AG04450 (cell line): Measurements from ENCODE around the gene CORO7. TPM values are rescaled to one million over a fixed set of nuclear protein-coding genes. Genes with fewer than 3 reads are reported as not detected.
"Not testable (repeated sequence)": the region's sequence is repeated elsewhere in the genome, so short reads cannot be mapped to it uniquely, and the experiment has no call there.

Experiments
- CTCF ChIA-PET: fragments of 300-600, 350-600 bp; formaldehyde crosslinking; extraction: SDS; loops from one replicate; lab custom pipeline; 2022; ENCODE audit warnings: antibody characterized with exemption, inconsistent platforms; lab: Charles Lee
- POLR2A ChIA-PET: fragments of 350-600 bp; formaldehyde crosslinking; extraction: SDS; loops from one replicate; lab custom pipeline; 2021; ENCODE audit warnings: antibody characterized with exemption, inconsistent platforms; lab: Yijun Ruan, JAX
- DNase-seq: peaks from one replicate; pipeline ENCODE4 v3.0.0-alpha.2; 2011; ENCODE audit warnings: low read depth, low spot score
- H3K27ac ChIP-seq: one replicate; pipeline ENCODE4 v1.5.1; 2012; ENCODE audit warnings: low read depth, low read length, control low read depth
- H3K27me3 ChIP-seq: one replicate; pipeline ENCODE4 v1.6.0; 2012; ENCODE audit warnings: low read length; ENCODE audit not compliant: control insufficient read depth, insufficient read depth
- H3K4me3 ChIP-seq: 2 replicates; pipeline ENCODE4 v1.5.1; 2011; ENCODE audit warnings: mild to moderate bottlenecking, low read depth, low read length, control low read depth
- H3K9me3 ChIP-seq: 2 replicates; pipeline ENCODE4 v1.5.1; 2012; ENCODE audit warnings: low read length; ENCODE audit not compliant: control insufficient read depth, insufficient read depth
- polyA plus RNA-seq: library from polyadenylated mRNA; depleted of rRNA; stranded (reverse); fragments of >200 nt; gene quantifications from 2 replicates; pipeline ENCODE4 v1.2.3, GENCODE V29; 2011
- TF ChIP-seq, protein P1 (sequence below): IDR thresholded peaks from 2 replicates; pipeline ENCODE4 v1.5.1; 2011; ENCODE audit warnings: low read depth, low read length, control low read depth, inconsistent platforms

CORO7 gene
- polyA plus RNA-seq, 1 experiment = 7.0 TPM

DNA sequence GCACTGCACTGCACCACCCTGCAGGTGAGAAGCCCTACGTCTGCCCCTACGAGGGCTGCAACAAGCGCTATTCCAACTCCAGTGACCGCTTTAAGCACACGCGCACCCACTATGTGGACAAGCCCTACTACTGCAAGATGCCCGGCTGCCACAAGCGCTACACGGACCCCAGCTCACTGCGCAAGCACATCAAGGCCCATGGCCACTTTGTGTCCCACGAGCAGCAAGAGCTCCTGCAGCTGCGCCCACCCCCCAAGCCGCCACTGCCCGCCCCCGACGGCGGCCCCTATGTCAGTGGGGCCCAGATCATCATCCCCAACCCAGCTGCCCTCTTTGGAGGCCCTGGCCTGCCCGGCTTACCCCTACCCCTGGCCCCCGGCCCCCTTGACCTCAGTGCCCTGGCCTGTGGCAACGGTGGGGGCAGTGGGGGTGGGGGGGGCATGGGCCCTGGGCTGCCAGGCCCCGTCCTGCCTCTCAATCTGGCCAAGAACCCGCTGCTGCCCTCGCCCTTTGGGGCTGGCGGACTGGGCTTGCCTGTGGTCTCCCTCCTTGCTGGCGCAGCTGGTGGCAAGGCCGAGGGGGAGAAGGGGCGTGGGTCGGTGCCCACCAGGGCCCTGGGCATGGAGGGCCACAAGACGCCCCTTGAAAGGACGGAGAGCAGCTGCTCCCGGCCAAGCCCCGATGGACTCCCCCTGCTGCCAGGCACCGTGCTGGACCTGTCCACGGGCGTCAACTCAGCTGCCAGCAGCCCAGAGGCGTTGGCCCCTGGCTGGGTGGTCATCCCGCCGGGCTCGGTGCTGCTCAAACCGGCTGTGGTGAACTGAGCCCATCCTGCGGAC lies 79.5 kb downstream of the CORO7 start:
- peak overlapping the region; percentile 11 for H3K27ac ChIP-seq
- no peak overlapping the region for H3K4me3 ChIP-seq
- no peaks in the 10 kb centered on the region for H3K27me3 ChIP-seq
- ChIA-PET CTCF (interaction anchor here (1.7 kb wide), 1 partner anchor 66 kb away, joined by 5 read pairs; no protein-coding TSS in a partner anchor), POLR2A (interaction anchor here (0.6 to 1.4 kb wide), 3 partner anchors 12 to 380 kb away, joined by 3 to 7 read pairs (median 5); partner anchors contain the start of gene TFAP4)
- TF ChIP-seq, protein P1, sequence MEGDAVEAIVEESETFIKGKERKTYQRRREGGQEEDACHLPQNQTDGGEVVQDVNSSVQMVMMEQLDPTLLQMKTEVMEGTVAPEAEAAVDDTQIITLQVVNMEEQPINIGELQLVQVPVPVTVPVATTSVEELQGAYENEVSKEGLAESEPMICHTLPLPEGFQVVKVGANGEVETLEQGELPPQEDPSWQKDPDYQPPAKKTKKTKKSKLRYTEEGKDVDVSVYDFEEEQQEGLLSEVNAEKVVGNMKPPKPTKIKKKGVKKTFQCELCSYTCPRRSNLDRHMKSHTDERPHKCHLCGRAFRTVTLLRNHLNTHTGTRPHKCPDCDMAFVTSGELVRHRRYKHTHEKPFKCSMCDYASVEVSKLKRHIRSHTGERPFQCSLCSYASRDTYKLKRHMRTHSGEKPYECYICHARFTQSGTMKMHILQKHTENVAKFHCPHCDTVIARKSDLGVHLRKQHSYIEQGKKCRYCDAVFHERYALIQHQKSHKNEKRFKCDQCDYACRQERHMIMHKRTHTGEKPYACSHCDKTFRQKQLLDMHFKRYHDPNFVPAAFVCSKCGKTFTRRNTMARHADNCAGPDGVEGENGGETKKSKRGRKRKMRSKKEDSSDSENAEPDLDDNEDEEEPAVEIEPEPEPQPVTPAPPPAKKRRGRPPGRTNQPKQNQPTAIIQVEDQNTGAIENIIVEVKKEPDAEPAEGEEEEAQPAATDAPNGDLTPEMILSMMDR = no peak
- no peaks in the 10 kb centered on the region; the same call in 1 of the 2 replicates for H3K9me3 ChIP-seq
- DNase-seq = no peak

DNA sequence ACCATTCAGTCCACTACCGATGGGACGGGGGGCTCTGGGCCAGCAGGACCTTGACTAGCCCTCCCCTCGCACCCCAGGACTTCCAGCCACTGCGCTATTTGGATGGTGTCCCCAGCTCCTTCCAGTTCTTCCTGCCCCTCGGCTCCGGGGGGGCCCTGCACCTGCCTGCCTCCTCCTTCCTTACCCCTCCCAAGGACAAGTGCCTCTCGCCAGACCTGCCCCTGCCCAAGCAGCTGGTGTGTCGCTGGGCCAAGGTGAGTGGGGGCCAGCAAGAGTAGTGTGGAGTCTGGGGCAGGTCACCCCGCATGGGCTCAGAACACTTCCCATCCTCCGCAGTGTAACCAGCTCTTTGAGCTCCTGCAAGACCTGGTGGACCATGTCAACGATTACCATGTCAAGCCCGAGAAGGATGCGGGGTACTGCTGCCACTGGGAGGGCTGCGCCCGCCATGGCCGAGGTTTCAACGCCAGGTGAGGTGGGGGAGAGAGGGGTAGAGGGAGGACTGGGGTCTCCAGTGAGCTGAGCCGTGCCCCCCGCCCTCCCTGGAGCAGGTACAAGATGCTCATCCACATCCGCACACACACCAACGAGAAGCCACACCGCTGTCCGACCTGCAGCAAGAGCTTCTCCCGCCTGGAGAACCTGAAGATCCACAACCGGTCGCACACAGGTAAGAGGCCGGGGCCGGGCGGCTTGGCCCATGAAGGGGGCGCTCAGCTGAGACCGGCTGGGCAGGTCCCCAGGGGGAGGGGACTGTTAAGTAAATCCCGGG lies 81.5 kb downstream of the CORO7 start:
- POLR2A ChIA-PET = no interaction called here
- H3K4me3 ChIP-seq = no peak overlapping the region
- no peak for DNase-seq
- CTCF ChIA-PET = interaction anchor here (0.9 to 2.1 kb wide), 4 partner anchors 46 to 135 kb away, joined by 3 to 6 read pairs (median 5); no protein-coding TSS in a partner anchor
- TF ChIP-seq, protein P1 = no peak
- H3K9me3 ChIP-seq = no peaks in the 10 kb centered on the region; the same call in 1 of the 2 replicates
- no peaks in the 10 kb centered on the region for H3K27me3 ChIP-seq
- no peak overlapping the region for H3K27ac ChIP-seq

DNA sequence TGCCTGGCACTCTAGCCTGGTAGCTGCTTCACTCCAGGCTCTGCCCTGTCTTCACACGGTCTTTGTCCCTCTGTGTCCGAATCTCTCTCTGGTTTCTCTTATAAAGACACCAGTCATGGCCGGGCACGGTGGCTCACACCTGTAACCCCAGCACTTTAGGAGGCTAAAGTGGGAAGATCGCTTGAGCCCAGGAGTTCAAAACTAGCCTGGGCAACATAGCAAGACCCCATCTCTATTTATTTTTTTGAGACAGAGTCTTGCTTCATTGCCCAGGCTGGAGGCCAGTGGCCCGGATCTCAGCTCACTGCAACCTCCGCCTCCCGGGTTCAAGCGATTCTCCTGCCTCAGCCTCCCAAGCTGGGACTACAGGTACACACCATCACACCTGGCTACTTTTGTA lies 82.7 kb downstream of the CORO7 start:
- H3K27ac ChIP-seq, H3K27me3 ChIP-seq, DNase-seq, H3K4me3 ChIP-seq, POLR2A ChIA-PET, H3K9me3 ChIP-seq: not testable (repeated sequence)
- CTCF ChIA-PET = interaction anchor here (2.1 kb wide), 1 partner anchor 134 kb away, joined by 6 read pairs; no protein-coding TSS in a partner anchor

DNA sequence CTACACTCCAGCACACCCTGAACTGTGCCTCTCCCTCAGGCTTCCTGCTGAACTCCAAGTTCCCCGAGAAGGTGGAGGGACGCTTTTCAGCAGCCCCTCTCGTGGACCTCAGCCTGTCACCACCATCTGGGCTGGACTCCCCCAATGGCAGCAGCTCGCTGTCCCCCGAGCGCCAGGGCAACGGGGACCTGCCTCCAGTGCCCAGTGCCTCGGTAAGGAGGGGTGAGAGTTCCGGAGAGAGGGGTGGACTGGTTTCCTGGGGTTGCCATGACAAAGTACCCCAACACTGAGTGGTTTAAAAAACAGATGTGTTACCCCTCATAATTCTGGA lies 83.1 kb downstream of the CORO7 start:
- Histone ChIP-seq H3K4me3 (no peak overlapping the region), H3K27me3 (no peaks in the 10 kb centered on the region), H3K27ac (no peak overlapping the region), H3K9me3 (no peaks in the 10 kb centered on the region; the same call in 1 of the 2 replicates)
- TF ChIP-seq, protein P1 = no peak
- ChIA-PET POLR2A (no interaction called here), CTCF (interaction anchor here (2.5 to 2.6 kb wide), 2 partner anchors 24 to 133 kb away, joined by 8 to 15 read pairs; no protein-coding TSS in a partner anchor)
- no peak for DNase-seq

DNA sequence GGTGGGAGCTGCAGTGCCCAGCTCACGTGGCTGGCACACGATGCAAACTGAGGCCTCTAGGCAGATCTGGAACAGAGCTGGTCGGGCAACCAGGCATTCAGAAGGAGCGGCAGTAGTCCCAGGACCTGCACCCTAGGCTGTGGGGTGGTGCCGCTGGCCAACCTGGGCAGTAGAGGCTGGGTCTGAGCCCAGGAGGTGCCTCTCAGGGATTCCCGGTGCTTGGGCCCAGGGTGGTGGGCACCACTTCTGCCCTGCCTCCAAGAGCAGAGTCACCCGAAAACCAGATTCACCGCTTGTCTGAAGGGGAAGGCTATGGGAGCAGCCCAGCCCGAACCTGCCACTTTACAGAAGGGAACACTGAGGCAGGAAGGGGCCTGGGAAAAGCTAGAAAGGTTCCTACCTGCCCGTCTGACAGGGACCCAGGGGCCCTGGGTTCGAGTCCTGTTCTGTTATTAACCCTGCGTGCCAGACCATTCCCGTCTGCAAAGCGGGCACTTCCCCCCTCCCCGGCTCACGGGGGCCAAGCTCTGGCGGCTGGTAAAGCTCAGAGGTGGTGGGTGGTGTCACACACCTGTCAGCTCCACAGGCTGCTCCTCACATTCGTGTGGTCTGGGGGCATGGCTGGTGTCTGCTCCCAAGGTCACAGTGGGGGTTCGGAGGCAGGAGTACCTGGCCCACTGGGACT lies 83.6 kb downstream of the CORO7 start:
- H3K27ac ChIP-seq = no peak overlapping the region
- POLR2A ChIA-PET = no interaction called here
- no peak for DNase-seq
- H3K4me3 ChIP-seq = no peak overlapping the region
- TF ChIP-seq, protein P1 = no peak
- no peaks in the 10 kb centered on the region for H3K27me3 ChIP-seq
- H3K9me3 ChIP-seq = no peaks in the 10 kb centered on the region; the same call in 1 of the 2 replicates
- CTCF ChIA-PET = interaction anchor here (0.7 to 2.6 kb wide), 5 partner anchors 24 to 132 kb away, joined by 4 to 15 read pairs (median 8); no protein-coding TSS in a partner anchor
